GM18502 (cell line): ENCODE measurements around the gene NUBPL.

Experiments used
- ATAC-seq: cut with Tn5 transposase; IDR thresholded peaks from one replicate; pipeline ENCODE4 v1.9.1; 2021; ENCODE audit warnings: mild to moderate bottlenecking; ENCODE audit not compliant: unreplicated experiment, poor library complexity

NUBPL gene

GRCh38 chr14:31897581-31898186 is 336.5 kb downstream of the NUBPL start:
- no peak for ATAC-seq

DNA sequence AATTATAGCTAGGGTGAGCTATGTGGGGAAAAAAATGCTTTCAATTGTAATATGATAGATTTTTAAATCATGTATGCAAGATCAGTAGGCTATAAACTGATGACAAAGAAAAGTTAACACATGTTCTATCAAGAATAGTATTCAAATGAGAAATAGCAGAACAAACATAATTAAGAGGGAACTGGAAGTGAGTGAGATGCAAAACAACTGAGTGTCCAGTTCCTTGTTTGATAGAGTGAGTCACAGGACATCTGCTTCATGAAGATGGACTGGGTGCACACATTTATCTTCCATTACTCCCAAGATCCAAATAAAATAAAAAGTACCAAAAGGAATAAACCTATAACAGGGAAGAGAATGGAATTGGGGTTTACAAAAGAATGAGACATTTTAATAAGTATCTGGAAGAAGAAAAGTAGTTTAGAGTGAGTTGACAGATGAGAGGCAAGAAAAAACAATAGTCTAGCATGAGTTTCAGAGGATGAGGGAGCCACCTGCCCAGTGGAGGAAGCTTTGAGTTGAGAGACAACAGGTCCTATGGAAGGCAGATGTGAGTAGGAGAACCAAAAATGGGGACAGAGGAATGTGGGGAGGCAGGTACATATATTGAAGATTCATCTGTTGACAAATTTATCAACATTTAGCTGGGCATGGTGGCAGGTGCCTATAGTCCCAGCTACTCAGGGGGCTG is 337.8 kb downstream of the NUBPL start:
- peak; percentile 52 for ATAC-seq

DNA sequence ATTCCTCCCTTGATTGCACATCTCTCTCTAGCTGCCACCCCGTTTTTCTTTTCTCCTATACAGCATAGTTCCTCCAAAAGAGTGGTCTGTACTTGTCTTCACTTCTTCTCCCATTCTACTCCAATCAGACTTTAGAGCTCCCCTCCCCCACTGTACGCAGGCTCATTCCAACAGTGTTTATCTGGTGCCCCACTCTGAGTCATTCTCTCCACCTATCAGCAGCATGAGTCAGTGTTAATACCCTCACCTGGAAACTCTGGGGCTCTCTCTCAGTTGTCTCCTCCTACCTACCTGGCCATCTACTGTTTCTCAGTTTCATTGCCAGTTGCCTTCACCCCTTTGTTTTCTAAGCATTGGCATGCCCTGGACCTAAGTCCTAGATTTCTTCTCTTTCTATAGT is 340.8 kb downstream of the NUBPL start:
- ATAC-seq: no peak

- no peak for ATAC-seq
Measured at GRCh38 chr14:31902945-31903646, 341.9 kb downstream of the NUBPL start.

GRCh38 chr14:31909977-31910376 is 348.8 kb downstream of the NUBPL start:
- ATAC-seq: no peak
